ENCODE data around the gene HLA-B.

Gene HLA-B

GRCh38 chr6:31307669-31308049 lies 49.3 kb downstream of the HLA-B start:
- H3K27ac ChIP-seq (replicated peaks) = no peak overlapping the region
- no peak overlapping the region for H3K4me3 ChIP-seq (replicated peaks; ENCODE audit: insufficient read depth, low read length)
- TF ChIP-seq CTCF (IDR thresholded peaks at IDR 0.05; ENCODE audit: insufficient read depth, low read length) (no peak), POLR2AphosphoS5 (IDR thresholded peaks at IDR 0.05; ENCODE audit: low read depth) (no peak), SPI1 (IDR thresholded peaks at IDR 0.05; ENCODE audit: borderline replicate concordance, low read depth) (no peak), REST (IDR thresholded peaks at IDR 0.05; ENCODE audit: insufficient replicate concordance, low read depth) (no peak), GABPA (IDR thresholded peaks at IDR 0.05; ENCODE audit: low read depth) (no peak)
- DNase-seq (ENCODE audit: low read depth in 1 of 2, low spot score in 1 of 2) = no peak
- peaks cover 3% of the 10 kb centered on the region for H3K27me3 ChIP-seq (ENCODE audit: insufficient read depth, poor library complexity, severe bottlenecking)

- TF ChIP-seq REST (IDR thresholded peaks at IDR 0.05; ENCODE audit: insufficient replicate concordance, low read depth) (no peak), CTCF (IDR thresholded peaks at IDR 0.05; ENCODE audit: insufficient read depth, low read length) (no peak), SPI1 (IDR thresholded peaks at IDR 0.05; ENCODE audit: borderline replicate concordance, low read depth) (no peak), GABPA (IDR thresholded peaks at IDR 0.05; ENCODE audit: low read depth) (no peak), POLR2AphosphoS5 (IDR thresholded peaks at IDR 0.05; ENCODE audit: low read depth) (no peak)
- Histone ChIP-seq H3K27me3 (ENCODE audit: insufficient read depth, poor library complexity, severe bottlenecking) (peaks cover 3% of the 10 kb centered on the region), H3K4me3 (replicated peaks; ENCODE audit: insufficient read depth, low read length) (no peak overlapping the region), H3K27ac (replicated peaks) (no peak overlapping the region)
- no peak for DNase-seq (ENCODE audit: low read depth in 1 of 2, low spot score in 1 of 2)
These were observed 51.2 kb downstream of the HLA-B start for GRCh38 chr6:31305703-31306219.

GRCh38 chr6:31304683-31305082 lies 52.3 kb downstream of the HLA-B start:
- H3K27me3 ChIP-seq (ENCODE audit: insufficient read depth, poor library complexity, severe bottlenecking) = peaks cover 3% of the 10 kb centered on the region
- H3K4me3 ChIP-seq (replicated peaks; ENCODE audit: insufficient read depth, low read length) = no peak overlapping the region
- no peak for DNase-seq (ENCODE audit: low read depth in 1 of 2, low spot score in 1 of 2)
- H3K27ac ChIP-seq (replicated peaks) = no peak overlapping the region
- TF ChIP-seq CTCF (IDR thresholded peaks at IDR 0.05; ENCODE audit: insufficient read depth, low read length) = no peak
- TF ChIP-seq POLR2AphosphoS5 (IDR thresholded peaks at IDR 0.05; ENCODE audit: low read depth) = no peak
- no peak for TF ChIP-seq GABPA (IDR thresholded peaks at IDR 0.05; ENCODE audit: low read depth)
- TF ChIP-seq REST (IDR thresholded peaks at IDR 0.05; ENCODE audit: insufficient replicate concordance, low read depth) = no peak
- no peak for TF ChIP-seq SPI1 (IDR thresholded peaks at IDR 0.05; ENCODE audit: borderline replicate concordance, low read depth)
